ENCODE results near the gene DBN1. TPM values are rescaled to one million over a fixed set of nuclear protein-coding genes. Genes with fewer than 3 reads are reported as not detected.

The DBN1 gene
- total RNA-seq, 1 donor from 2014 or later, result 371 TPM

DNA sequence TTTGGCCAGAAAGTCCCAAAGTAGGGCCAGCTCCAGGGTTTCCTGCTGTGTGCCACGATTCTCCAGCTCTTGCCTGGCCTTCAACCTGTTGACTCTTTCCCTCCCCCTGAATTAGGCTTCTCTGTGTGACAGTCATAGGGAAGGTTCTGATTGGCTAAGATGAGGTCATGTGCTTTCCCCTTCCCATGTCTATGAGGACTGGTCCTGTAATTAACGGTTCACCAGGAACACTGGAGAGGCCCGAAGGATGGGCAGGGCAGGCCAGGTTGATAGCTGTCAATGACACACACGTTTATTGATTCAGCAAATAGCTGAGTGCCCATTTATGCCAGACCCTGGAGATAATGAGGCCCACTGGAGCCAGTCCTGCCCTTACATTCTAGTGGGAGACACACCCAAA lies 35.8 kb downstream of the DBN1 start:
- Mint-ChIP-seq H3K4me1 (ENCODE audit: low read depth, unreplicated experiment) (peaks cover 2% of the 10 kb centered on the region), H3K36me3 (ENCODE audit: low read depth, unreplicated experiment) (peaks cover 20% of the 10 kb centered on the region), H3K4me3 (ENCODE audit: unreplicated experiment) (no peak overlapping the region), H3K9me3 (ENCODE audit: unreplicated experiment) (peaks cover 1% of the 10 kb centered on the region), H3K27ac (ENCODE audit: unreplicated experiment) (no peak overlapping the region), H3K27me3 (ENCODE audit: low read depth, unreplicated experiment) (no peaks in the 10 kb centered on the region)
- no peak overlapping the region for H3K27ac ChIP-seq (ENCODE audit: low read depth, low read length)
- H3K4me3 ChIP-seq (ENCODE audit: insufficient read depth, low read depth, low read length), result no peak overlapping the region
- H3K36me3 ChIP-seq (ENCODE audit: insufficient read depth, low read length), result peaks cover 4% of the 10 kb centered on the region
- no peak for DNase-seq (ENCODE audit: low read depth)
- no peak overlapping the region for H3K4me2 ChIP-seq (ENCODE audit: low read length)
- TF ChIP-seq CTCF (IDR thresholded peaks at IDR 0.05; ENCODE audit: insufficient read depth, low read depth, low read length) (no peak), EZH2 (IDR thresholded peaks at IDR 0.05; ENCODE audit: insufficient read depth, low read length) (no peak)
- FAIRE-seq, result no peak
- H3K9me3 ChIP-seq (ENCODE audit: insufficient read depth, low read depth, low read length), result no peaks in the 10 kb centered on the region
- no peaks in the 10 kb centered on the region for H3K79me2 ChIP-seq (ENCODE audit: insufficient read depth, low read length)
- H3K9ac ChIP-seq (ENCODE audit: low read length), result no peak overlapping the region
- no peaks in the 10 kb centered on the region for H3K4me1 ChIP-seq (ENCODE audit: insufficient read depth, low read length)
- no peaks in the 10 kb centered on the region for H4K20me1 ChIP-seq (ENCODE audit: insufficient read depth, low read length)
- H3K27me3 ChIP-seq (ENCODE audit: insufficient read depth, low read length), result no peaks in the 10 kb centered on the region
- H2AFZ ChIP-seq (ENCODE audit: low read depth, low read length), result no peak overlapping the region

DNA sequence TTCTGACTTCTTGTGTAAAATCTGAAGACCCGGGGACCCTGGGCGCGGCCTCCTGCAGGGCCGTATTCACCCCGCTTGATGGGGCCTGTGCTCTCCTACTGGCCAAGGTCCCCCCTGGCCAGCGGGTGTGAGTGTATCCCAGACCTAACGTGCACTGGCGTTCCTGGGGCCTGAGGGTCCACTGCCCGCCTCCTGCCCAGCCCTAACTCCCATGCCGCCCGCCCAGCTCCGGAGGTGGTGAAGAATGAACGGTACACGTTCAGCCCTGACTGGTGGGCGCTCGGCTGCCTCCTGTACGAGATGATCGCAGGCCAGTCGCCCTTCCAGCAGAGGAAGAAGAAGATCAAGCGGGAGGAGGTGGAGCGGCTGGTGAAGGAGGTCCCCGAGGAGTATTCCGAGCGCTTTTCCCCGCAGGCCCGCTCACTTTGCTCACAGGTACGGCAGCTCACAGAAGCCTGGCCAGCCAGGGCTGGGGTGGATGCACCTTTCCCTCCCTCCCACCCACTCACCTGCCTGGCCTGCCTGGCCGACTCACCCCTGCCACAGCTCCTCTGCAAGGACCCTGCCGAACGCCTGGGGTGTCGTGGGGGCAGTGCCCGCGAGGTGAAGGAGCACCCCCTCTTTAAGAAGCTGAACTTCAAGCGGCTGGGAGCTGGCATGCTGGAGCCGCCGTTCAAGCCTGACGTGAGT lies 37.4 kb downstream of the DBN1 start:
- no peaks in the 10 kb centered on the region for H3K4me1 Mint-ChIP-seq (ENCODE audit: low read depth, unreplicated experiment)
- peaks cover 17% of the 10 kb centered on the region for H3K36me3 Mint-ChIP-seq (ENCODE audit: low read depth, unreplicated experiment)
- H3K9me3 ChIP-seq (ENCODE audit: insufficient read depth, low read depth, low read length), result no peaks in the 10 kb centered on the region
- no peaks in the 10 kb centered on the region for H3K27me3 Mint-ChIP-seq (ENCODE audit: low read depth, unreplicated experiment)
- H3K4me2 ChIP-seq (ENCODE audit: low read length), result no peak overlapping the region
- H3K4me3 Mint-ChIP-seq (ENCODE audit: unreplicated experiment), result no peak overlapping the region
- no peak overlapping the region for H3K9ac ChIP-seq (ENCODE audit: low read length)
- TF ChIP-seq EZH2 (IDR thresholded peaks at IDR 0.05; ENCODE audit: insufficient read depth, low read length), result no peak
- TF ChIP-seq CTCF (IDR thresholded peaks at IDR 0.05; ENCODE audit: insufficient read depth, low read depth, low read length), result no peak
- H3K79me2 ChIP-seq (ENCODE audit: insufficient read depth, low read length), result no peaks in the 10 kb centered on the region
- FAIRE-seq (no peak), DNase-seq (ENCODE audit: low read depth) (no peak)
- H3K27ac Mint-ChIP-seq (ENCODE audit: unreplicated experiment), result no peak overlapping the region
- H2AFZ ChIP-seq (ENCODE audit: low read depth, low read length), result no peak overlapping the region
- no peaks in the 10 kb centered on the region for H3K27me3 ChIP-seq (ENCODE audit: insufficient read depth, low read length)
- no peak overlapping the region for H3K27ac ChIP-seq (ENCODE audit: low read depth, low read length)
- H3K4me3 ChIP-seq (ENCODE audit: insufficient read depth, low read depth, low read length), result no peak overlapping the region
- H3K9me3 Mint-ChIP-seq (ENCODE audit: unreplicated experiment), result peaks cover 1% of the 10 kb centered on the region
- H3K4me1 ChIP-seq (ENCODE audit: insufficient read depth, low read length), result no peaks in the 10 kb centered on the region
- H3K36me3 ChIP-seq (ENCODE audit: insufficient read depth, low read length), result peaks cover 4% of the 10 kb centered on the region
- peaks cover 6% of the 10 kb centered on the region for H4K20me1 ChIP-seq (ENCODE audit: insufficient read depth, low read length)

Data from astrocyte (in vitro differentiated cells and primary cell).